Measurements from ENCODE around the gene SAT2.
"Not testable (repeated sequence)": the region's sequence is repeated elsewhere in the genome, so short reads cannot be mapped to it uniquely, and the experiment has no call there.

SAT2 gene
- total RNA-seq = 28.8 to 62.6 (median 39.7) reads per million in 18 experiments

DNA sequence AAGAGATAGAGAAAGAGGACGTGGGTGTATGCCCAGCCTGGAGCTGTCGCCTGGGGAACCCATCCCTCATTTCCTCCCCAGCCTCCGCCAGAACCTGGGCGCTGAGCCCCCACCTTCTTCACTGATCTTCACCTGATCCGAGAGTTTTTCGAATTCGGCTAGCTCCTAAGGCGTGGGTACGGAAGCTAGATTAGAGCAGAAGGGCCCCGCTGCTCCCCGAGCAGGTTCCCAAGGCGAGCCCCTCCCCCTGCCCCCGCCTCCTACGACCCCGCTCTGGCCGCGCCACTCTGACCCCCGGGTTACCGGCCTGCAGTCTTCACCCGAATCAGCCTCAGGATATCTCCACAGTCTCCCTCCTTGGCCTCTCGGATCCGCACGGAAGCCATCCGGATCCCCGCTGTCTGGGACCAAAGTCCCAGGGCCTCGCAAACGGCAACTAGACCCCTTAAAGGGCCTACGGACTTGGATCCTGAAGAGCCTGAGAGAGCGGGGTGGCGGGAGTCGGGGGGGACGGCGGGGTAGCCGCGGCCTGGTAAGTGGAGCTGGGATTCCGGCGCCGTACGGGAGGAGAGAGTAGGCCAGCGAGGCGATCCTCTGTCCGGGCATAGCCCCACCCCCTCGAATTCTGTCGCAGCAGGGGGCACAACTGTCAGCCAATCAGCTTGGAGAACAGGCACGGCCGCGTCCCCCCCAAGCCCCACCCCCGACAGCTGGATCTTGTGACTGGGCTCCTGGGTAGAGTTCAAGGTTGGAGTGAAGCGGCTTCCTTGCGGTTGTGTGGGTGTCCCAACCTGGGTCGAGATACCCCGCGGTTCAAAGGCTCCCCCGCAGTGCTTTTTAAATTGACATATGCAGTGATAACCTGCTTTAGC lies at the start of gene SAT2:
Gene SAT2, minus strand, starts transcription at position 572 of the 872 bp plus-strand sequence. Its CDS starts 186 bp downstream, at position 386.
- DNase-seq = peak; percentile 92 to 95

DNA sequence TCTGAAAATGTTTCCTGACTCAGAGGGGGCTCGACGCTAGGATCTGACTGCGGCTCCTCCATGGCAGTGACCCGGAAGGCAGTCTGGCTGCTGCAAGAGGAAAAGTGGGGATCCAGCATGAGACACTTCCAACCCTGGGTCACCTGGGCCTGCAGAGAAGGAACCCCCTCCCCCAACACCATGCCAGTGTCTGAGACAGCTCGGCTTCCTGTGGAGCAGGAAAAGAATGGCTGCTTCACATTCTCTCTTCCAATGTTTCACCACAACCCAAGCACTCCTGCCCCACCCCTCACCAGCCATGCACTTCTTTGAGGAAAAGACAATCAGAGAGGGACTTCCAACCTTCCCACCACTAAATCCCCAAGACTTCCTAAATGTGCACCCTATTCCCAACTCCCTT lies 48.9 kb upstream of the SAT2 start:
- DNase-seq = no peak

DNA sequence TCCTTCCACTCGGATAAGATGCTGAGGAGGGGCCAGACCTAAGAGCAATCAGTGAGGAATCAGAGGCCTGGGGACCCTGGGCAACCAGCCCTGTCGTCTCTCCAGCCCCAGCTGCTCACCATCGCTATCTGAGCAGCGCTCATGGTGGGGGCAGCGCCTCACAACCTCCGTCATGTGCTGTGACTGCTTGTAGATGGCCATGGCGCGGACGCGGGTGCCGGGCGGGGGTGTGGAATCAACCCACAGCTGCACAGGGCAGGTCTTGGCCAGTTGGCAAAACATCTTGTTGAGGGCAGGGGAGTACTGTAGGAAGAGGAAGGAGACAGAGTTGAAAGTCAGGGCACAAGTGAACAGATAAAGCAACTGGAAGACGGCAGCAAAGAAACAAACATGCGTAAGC lies 47.3 kb upstream of the SAT2 start:
- no peak for DNase-seq

DNA sequence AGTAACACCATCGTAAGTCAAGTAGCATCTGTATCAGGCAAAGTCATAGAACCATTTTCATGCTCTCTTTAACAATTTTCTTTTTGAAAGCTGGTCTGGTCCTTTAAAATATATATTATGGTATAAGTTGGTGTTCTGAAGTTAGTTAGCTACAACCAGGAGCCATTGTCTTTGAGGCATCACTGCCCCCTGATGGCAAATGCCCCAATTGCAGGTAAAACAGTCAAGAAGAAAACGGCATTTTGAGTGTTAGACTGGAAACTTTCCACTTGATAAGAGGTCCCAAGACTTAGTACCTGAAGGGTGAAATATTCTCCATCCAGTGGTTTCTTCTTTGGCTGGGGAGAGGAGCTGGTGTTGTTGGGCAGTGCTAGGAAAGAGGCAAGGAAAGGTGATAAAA lies 45.6 kb upstream of the SAT2 start:
- peak; percentile 70 to 71 for DNase-seq

DNA sequence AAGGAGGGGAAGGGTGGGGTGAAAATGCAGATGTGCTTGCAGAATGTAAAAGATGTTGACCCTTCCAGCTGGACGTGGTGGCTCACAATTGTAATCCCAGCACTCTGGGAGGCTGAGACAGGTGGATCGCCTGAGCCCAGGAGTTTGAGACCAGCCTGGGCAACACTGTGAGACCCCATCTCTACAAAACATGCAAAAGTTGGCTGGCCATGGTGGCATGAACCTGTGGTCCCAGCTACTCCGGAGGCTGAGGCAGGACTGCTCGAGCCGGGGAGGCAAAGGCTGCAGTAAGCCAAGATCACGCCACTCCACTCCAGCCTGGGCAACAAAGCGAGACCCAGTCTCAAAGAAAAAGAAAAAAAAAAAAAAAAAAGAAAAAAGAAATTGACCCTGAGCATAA lies 40.9 kb upstream of the SAT2 start:
- no peak for DNase-seq

DNA sequence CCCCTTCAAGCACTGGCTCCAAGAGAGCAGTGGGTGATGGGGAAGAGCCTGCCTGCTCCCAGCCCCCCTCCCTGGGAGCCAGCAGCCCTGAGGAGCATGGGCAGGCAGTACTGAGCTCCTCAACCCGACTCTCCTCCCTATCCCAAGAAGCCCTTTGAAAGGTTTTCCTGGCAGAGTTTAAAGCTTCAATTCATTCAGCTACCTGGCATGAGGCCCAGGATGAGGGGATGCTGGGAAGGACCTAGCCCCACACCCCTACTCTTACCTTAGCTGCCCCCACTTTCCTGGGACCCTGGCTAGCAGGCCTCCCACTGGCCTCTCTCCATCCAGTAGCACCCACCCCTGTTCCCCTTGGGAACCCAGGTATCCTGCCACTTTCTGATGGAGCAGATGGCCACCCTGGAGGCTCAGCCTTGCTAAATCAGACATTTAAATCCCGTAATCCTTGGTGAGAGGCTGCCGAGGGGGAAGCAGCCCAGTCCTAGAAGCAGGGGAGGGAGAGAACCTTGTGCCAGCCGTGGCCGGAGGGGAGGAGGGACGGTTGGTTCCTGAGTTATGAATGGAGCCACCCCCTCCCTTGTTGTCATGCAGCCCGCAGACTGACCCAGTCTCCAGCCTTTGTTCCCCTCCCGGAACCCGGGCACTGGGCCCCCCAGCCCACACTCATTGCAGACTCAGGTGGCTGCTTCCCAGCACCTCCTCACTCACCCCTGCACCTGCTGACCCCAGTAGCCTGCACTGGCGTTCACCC lies 40.2 kb upstream of the SAT2 start:
- DNase-seq = no peak

DNA sequence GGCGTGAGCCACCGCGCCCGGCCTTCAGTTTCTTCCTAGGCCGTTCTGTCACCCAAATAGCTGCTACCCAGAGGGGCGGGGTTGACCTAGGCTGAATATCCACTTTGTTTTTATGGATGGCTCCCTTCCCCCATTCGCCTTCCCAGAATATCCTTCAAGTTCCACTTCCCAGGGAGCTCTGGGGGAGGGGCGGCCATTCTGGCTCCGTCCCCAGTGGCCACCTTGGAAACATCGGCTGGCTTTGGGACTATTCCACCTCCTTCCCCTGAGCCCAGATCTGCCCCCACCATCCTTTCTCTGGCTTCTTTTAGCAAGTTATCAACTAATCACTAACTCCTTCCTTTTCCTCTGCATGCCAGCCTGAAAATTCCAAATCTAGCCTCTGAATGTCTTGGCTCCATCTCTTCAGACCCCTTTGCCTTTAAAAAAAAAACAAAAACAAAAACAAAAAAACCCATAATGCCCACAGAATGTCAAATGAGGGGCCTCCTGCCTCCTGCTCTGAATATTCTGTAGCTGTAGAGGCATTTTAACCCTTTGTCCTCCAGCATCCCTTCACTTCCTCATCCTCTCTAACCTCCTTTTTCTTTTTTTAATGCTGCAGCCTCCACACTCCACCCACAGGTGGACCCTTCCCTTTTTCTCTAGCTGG lies 29.5 kb upstream of the SAT2 start:
- DNase-seq = peak in 1 of 2 donors; percentile 21

DNA sequence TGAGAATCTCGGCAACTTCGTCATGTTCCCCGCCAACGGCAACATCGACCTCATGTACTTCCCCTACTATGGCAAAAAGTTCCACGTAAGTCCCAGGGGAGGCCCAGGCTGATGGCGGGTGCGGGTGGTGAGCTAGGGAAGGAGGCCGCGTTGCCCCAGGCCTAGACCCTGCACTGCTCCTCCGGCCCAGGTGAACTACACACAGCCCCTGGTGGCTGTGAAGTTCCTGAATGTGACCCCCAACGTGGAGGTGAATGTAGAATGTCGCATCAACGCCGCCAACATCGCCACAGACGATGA lies 27.9 kb upstream of the SAT2 start:
- DNase-seq = peak in 1 of 2 donors; percentile 27

DNA sequence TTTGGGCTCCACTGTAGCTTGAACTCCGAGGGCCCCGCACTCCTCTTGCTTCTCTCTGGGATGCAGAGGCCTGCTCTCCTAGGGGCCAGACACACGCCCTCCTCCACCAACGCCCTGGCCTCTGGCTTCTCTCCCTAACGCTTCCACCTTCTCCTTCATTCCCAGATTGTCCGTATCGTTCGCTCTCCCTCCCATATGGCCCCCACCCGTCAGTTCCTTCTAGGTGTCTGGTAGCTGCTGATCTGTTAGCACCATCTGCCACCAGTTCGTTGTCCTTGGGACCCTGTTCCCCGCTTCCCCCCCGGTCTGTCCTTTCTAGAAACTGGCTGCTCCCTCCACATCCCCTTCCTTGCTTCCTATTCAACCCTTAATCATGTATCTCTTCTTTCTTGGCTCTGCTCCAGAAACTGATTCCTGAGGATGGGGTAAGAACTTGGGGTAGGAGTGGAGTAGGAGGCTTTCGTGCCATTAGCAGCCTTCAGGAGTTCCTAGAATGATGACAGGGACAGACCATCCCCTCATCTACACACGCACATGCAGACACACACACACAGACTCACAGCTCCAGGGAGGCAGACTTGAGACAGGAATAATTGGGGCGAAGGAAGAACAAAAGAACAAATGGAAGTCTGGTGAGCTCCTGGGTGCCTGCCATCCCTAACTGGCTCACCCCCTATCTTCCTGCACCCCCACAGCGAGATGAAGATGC lies 27.4 kb upstream of the SAT2 start:
- DNase-seq = peak in 1 of 2 donors; percentile 62

DNA sequence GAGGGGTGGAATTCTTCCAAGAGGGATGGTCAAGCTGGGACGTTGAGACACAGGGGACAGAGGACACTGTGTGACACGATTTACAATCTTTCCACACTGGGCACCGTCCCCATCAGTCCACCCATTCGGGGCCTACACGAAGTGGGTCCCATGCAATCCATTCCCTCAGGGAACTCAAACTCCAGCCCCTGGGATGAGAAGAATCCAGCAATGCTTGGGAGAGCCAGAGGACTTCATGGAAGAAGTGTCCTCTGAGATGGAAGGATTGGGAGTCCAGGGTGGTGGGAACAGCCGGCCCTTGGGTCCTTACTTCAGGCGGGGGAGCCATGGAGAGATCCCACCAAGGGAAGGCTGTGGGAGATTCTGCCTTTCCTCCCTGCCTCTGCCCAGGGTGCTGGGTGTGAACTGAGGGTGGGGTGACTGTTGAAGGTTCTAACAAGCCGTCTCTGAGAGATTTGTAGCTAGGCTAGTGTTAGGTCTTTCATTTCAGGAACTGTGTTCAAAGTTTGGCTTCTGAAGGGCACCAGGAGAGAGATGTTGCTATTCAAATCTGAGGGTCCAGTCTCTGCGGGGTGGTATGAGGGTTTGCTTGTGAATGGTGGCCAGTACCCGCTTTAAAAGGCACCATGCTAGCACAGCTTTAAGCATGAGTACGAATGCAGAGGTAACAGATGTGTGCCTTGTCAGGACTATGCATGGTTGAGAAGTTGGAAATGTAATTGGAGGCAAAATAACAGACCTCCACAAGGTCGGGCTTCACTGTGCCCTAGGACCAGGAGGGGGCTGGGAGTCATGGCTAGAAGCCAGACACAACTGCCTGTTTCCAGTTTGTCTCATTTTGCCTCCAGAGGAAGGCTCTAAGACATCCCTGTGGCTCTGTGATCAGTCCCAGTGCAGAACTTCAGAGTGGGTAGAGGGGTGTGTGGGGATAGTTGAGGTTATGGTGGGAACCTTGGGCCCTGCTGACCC lies 25.1 kb upstream of the SAT2 start:
- DNase-seq = no peak

DNA sequence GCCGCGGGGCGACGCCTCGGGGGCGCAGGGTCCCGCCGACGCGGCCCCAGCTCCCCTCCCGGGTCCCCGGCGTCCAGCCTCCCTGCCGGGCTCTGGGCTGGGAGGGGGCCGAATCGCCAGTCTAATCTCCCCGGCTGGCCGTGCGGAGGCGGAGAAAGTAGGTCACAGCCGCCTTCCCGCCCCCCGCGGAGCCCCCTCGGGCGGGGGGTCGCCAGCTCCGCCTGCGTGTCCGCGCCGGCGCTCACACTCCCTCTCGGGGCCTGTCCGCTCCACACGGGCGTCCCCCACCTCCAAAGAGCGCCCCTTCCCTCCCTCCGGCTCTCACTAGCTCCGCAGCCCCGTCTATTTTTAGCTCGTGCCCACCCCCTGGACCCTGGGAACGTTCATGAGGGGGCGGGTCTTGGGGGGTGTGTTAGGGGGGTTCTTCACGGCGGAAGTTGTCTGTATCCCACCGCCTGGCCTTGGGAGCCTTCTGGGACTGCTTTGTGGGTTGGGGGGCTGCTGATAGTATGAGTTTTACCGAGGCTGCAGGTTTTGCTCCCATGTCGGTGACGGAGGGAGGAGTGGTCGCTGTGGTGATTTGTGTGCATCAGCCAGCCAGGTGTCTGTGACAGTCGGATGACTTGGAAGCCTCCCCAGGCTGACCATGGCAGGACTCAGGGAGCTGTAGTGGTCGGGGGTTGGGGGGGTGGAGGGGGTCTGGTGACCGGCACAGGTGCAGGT lies 24.2 kb upstream of the SAT2 start:
- no peak for DNase-seq

DNA sequence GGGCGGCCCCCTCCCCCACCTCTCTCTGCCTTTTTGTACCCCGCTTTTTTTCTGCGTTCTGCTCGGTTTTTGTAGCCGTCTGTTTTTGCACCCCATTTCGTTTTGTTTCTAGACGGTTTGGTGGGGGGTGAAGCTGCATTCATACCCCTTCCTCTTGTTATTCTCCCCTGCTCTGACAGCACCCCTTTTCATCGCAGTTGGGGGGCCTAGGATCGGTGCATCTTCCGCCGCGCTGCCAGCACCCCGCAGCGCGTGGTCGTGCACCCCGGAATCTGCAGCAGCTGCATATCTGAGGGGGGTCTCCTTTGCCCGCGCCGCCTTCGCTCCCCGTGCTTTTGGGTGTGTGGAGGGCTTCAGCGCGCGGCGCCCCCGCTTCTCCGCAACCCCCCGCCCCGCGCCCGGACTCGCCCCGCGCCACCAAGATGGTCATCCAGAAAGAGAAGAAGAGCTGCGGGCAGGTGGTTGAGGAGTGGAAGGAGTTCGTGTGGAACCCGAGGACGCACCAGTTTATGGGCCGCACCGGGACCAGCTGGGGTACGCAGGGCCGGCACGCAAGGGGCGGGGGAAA lies 23.6 kb upstream of the SAT2 start:
- DNase-seq = no peak

DNA sequence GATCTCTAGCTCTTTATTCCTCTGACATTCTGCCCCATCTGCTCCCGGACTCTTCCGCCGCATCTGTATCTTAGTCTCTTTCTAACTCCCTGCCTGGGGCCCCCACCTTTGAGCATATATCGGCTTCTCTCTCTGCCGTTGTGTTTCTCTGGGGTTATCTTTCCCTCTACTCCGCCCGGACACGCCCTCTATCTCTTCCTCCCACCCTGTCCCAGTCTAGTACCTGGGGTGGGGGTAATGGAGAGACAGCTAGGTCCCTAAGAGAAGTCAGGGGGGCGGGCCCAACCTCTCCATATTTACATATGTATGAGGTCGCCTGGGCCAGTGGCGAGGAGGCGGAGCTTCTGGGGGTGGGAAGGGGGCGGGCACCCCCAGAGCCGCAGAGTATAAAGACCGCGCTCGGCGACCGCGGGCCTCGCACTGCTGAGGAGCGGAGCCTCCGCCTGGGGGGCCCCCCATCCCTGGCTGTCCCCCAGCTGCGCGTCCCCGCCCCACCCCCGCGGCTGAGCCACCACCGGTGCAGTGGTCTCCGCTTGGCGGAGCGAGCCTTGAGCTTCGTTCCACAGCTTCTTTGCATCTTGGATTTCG lies 23.0 kb upstream of the SAT2 start, which contains the start of gene ATP1B2:
Gene ATP1B2, plus strand, starts transcription at position 418 of the 588 bp plus-strand sequence. CDS start 593 bp downstream, outside the sequence.
- DNase-seq = peak; percentile 39 to 72

DNA sequence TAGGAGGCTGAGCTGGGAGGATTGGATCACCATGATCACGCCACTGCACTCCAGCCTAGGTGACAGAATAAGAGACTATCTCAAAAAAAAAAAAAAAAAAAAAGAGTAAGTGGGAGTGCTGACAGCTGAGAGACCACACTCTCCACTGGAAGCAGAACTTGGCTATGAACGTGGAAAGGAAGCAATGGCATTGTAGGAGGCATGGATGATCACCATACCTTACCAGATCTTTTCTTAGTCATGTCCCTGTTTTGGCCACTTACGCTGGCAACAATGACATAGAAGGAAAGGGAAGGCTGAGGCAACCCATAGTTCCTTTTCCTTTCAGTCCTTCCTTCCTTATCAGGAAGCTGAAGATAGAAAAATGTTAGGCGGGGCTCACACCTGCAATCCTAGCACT lies 19.4 kb upstream of the SAT2 start:
- peak; percentile 78 to 83 for DNase-seq

DNA sequence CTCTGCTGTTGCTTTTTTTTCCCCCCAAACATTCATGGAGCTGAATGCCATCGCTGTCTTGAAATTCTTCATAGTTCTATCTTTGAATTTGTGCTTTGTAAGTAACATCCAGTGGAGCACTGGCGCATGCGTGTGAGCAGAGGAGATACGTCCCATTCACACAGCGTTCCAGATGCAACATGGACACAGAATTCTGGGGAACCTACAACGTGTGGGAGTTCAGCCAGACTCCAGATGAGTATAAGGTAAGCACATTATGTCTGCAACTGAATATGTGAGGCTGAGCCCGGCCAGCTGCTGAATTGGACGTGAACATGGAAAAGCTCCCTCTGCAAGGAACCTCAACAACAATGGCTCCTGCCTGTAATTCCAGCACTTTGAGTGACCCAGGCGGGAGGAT lies 18.8 kb upstream of the SAT2 start:
- no peak for DNase-seq

DNA sequence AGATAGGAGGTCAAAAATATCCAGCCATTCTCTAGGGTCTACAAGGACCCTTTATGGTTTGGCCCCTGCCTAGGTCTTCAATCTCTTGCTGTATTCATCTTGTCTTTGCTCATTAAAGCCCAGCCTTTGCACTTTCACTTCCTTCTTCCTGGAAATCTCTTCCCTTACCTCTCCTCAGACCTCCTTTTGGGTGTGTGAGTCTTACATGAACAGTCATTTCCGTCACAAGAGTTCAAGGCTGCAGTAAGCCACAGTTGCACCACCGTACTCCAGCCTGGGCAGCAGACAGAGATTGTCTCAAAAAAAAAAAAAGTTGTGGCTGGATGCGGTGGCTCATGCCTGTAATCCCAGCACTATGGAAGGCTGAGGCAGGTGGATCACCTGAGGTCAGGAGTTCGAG lies 17.2 kb upstream of the SAT2 start:
- DNase-seq = peak; percentile 67 to 90

DNA sequence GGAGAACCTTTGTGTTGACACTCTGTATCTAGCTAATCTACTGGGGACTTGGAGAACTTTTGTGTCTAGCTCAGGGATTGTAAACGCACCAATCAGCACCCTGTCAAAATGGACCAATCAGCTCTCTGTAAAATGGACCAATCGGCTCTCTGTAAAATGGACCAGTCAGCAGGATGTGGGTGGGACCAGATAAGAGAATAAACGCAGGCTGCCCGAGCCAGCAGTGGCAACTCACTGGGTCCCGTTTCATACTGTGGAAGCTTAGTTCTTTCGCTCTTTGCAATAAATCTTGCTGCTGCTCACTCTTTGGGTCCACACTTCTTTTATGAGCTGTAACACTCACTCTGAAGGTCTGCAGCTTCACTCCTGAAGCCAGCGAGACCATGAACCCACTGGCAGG lies 14.0 kb upstream of the SAT2 start:
- DNase-seq = not testable (repeated sequence)

DNA sequence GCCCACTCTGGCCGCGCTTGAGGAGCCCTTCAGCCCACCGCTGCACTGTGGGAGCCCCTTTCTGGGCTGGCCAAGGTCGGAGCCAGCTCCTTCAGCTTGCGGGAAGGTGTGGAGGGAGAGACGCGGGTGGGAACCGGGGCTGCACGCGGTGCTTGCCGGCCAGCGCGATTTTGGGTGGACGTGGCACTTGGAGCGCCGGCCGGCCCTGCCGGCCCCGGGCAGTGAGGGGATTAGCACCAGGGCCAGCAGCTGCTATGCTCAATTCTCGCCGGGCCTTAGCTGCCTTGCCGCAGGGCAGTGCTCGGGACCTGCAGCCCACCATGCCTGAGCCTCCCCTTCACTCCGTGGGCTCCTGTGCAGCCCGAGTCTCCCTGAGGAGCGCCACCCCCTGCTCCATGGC lies 13.2 kb upstream of the SAT2 start:
- DNase-seq = no peak

DNA sequence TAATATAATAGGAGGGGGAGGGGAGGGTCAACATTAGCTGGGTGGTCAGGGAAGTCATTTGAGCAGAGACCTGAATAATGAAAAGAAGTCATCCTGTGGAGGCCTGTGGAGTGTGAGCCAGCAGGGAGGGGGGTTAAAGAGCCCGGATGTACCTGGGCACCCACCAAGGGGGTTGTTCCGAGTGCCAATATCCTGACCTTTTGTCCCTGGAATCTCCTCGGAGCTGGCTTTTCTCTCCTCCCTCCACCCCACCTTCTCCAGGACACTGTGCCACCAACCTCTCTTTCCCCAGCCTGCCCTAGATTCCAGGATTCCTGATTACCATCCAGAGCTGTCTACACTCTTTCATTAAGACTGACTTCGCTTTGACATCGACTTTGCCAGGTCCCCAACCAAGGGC lies 8.5 kb upstream of the SAT2 start:
- DNase-seq = no peak

DNA sequence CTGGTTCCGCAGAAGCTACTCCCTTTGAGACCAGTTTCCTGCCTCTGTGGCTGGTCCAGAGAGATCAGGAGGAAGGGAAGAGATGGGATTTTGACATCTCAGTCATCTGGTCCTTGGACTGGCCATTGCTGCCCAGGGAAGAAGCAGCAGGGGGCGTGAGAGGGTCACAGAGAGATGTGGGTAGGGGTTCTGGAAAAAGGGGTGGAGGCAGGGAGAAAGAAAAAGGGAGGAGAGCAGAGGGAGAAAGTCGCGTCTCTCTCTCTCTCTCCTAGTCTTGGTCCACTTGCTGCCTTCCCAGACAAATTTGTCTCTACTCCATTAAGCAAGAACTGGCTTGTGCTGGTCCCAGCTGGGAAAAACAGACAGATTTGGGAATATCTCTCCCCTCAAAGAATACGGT lies 6.8 kb upstream of the SAT2 start:
- DNase-seq = peak; percentile 34 to 46
